NOMO-1 treated with dmso at 0.1 percent for 144 hours (cell line): ENCODE results near the gene DESI1.
"Not testable (repeated sequence)": the region's sequence is repeated elsewhere in the genome, so short reads cannot be mapped to it uniquely, and the experiment has no call there.

Source experiments
- DNase-seq: peaks from one replicate; lab custom pipeline; 2025; ENCODE audit not compliant: unreplicated experiment; lab: John Stamatoyannopoulos, UW

The DESI1 gene

DNA sequence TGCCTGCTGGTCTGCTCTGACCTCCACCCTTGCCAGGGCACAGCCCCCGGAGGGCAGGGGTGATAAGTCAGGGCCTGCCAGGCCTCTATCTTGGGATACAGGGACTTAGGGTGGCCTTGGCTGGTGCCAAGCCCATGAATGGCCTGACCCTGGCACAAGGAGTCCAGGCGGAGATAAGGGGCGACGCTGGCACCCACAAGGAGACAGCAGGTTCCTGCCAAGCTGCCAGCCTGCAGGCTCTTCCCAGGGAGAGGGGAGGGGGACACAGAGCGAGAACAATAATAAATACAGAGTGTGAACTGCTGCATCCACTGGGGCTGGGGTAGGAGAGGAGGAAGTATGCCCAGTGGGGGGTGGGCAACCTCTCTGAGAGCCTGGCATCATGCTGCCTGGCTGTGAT is 59.1 kb downstream of the DESI1 start:
- no peak for DNase-seq

DNA sequence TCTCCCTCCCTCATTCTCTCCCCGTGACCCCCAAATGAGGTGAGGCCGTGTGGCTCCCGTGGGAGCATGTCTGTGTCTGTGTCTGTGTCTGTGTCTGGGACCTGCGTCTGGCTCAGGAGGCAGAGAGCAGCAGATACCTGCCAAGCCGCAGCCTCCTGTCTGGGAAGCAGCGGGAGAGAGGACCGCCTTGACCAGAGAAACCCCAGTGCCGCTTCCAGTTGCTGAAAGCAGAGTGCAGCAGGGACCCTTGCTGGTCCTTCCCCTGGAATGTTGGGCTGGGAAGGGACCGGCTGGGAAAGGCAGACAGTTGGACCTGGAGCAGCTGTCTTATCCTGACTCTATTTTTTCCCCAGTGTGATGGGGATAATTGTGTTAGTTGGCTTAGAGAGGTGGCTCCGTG is 59.5 kb downstream of the DESI1 start:
- DNase-seq, result no peak

DNA sequence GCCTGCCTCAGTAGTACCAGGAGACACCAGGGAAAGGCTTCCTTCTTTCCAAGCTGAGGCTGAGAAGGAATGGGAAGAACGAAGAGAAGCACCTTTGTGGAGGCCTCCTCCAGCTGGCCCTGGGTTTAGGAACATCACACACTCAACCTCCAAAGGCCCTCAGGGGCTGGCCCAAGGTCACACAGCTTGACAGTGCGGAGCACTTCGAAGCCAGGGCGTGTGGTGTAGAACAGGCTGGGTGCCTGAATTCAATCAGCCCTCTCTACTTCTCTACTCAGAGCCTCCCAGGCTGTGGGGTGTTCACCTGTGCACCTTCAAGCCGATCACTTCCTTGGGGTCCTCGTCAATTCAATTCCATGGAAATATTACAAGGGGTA is 60.8 kb downstream of the DESI1 start:
- DNase-seq, result no peak

DNA sequence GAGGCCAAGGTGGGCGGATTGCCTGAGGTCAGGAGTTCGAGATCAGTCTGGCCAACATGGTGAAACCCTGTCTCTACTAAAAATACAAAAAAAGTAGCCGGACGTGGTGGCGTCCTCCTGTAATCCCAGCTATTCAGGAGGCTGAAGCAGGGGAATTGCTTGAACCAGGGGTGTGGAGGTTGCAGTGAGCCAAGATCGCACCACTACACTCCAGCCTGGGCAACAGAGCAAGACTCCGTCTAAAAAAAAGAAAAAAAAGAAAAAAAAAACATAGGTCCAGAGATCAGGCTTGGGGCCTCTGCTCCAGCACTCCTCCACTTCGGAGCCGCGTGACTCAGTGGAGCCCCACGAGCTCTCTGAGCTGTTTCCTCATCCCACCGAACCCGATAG is 62.6 kb downstream of the DESI1 start:
- not testable (repeated sequence) for DNase-seq

DNA sequence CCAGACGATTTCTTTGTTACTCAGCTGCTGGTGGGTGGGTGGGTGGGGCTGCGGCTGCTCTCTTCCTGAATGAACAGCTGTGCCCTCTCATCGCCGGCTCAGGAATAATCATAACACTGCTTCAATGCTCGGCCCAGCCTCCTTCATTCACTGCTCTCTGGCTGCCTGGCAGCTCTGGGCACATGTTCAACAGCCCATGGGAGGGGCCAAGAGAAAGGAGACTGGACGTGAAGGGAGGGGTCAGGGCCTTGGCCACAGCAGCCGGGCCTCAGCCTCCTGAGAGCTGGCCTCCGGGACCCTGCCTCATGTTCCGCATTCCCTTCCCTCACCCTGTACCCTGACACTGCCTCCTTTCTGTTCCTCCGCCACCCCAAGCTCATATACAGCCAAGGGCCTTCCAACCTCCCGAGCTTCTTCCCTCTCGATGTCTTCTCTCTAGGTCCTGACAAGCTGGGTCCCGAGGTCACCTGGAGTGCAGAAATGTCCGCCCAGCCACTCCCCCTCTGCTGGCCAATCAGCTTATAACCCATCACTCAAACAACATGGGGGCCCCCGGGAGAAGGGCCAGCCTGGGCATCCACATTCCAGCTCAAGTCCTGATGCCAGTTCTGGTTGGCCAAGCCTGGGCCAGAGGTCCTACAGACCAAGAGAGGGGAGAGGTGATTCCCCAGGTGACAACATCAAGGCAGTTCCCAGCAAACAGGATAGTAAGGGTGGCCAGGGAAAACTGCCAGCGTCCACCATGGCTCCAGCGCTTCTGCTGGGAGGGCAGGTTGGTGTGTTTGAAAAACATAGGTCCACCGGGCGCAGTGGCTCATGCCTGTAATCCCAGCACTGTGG is 63.2 kb downstream of the DESI1 start:
- DNase-seq, result no peak

DNA sequence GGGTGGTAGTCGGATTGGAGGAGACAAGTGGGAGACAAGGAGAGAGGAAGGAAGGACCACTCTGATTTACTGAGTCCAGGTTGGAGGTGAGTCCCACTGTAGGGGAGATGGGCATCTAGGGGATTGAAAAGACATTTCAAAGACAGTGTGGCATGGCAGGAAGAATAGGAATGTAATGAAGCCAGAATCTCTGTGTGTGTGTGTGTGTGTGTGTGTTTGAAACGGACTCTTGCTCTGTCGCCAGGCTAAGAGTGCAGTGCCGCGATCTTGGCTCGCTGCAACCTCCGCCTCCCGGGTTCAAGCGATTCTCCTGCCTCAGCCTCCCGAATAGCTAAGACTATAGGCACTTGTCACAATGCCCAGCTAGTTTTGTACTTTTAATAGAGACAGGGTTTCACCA is 64.3 kb downstream of the DESI1 start:
- no peak for DNase-seq

DNA sequence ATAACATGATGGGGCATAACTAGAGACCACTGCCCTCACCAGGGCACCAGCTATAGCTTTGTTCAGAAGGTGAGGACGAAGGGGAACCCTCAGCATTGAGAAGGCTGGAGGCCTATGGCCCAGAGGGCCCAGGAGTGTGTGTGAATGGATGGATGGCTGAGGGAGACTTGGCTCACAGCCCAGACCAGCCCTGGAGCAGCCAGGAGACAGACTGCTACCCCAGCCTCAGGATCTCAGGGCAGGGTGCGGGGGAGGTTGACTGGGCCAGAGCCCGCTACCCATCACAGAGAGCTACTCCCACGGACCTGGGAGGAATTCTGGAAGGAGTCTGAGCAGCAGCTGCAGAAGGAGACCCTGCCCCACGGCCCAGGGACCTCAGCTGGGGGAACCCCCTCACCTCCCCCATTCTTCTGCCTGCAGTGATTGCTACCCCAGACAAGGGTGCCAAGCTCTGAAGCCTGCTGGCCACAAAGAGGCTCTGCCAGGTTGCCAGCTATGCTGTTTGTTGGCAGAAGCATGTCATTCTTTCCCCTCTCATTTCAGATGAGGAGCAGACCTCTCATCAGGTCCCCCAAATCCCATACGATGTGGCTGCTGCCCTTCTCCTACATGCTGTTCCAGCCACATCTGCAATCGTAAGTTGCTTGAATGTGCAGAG is 65.4 kb downstream of the DESI1 start:
- DNase-seq, result no peak

DNA sequence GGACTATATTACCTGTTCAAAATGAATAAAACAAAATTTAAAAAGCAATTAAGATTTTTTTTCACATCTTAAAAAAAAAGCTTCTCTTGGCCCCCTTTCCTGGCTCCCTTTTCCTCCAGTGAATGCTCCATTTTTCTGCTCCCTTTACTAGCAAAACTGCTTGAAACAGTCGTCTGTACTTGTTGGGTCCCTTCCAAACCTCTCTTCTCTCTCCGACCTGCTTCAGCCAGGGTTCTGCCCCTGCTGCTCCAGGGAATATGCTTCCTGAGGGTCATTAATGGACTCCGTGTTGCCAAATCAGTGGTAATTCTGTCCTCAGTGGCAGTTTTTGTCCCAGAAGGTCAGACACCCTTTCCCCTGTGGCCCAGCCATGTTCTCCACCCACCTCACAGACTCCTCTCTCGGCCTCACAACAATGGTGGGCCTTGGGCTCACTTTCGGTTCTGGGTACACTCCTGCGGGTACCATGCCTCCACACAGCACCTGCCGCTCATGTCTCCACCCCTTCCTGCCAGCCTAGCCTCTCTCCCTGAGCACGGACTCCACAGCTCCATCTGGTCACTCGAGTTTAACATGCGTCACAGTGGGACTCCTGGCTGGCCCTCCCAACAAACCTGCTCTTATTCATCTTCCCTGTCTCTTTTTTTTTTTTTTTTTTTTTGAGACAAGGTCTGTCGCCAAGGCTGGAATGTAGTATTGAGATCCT is 68.8 kb downstream of the DESI1 start:
- DNase-seq, result no peak

DNA sequence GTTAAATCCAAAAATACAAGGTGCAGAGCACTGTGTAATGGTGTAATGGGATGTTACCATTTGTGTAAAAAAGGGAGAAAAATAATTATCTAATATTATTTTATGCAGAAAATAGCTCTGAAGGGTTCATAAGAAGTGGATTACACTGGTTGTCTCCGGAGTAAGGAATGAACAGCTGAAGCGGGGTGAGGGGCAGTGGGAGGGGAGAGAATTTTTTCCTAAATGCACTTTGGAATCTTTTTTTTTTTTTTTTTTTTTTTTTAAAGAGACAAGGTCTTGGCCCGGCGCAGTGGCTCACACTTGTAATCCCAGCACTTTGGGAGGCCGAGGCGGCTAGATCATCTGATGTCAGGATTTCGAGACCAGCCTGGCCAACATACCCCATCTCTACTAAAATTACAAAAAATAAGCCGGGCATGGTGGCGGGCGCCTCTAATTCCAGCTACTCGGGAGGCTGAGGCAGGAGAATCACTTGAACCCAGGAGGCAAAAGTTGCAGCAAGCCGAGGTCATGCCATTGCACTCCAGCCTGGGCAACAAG is 69.8 kb downstream of the DESI1 start:
- no peak for DNase-seq

DNA sequence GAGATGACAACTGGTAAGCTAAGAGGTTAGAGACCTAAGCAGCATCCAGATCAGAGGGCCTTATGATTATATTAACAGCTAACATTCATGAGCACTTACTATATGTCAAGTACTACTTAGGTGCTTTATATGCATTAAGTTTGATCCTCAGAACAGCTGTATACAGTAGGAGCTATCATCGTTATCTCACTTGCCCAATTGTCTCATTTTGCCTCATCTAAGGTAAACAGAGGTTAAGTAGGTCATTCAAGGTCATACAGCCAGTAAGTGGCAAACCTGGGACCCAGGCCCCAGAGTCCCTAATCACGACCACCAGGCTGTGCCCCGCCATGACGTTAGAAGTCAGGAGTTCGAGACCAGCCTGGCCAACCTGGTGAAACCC is 72.0 kb downstream of the DESI1 start:
- DNase-seq, result no peak
